NAMALWA (cell line): ENCODE results near the gene RANBP9.

Experiments
- DNase-seq: peaks from one replicate; pipeline ENCODE4 v3.0.0-alpha.2; 2015; ENCODE audit warnings: low spot score

Gene RANBP9

DNA sequence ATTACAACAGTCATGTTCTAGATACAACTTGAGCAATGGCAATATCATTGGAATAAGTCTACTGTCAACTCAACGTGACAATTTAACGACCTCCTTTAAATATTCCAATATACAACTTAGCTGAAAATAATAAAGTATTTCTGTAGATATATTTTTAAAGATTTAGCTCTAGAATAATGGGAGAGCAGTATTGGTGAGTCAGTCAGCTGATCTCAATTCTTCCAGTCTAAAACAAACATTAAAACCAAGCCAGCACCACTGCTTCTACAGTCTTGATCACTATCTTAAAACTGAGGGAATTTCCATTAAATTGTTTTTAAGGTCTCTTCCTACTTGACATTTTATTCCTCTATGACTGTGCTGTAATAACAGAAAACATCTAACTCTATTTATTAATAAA is 58.3 kb downstream of the RANBP9 start:
- no peak for DNase-seq

DNA sequence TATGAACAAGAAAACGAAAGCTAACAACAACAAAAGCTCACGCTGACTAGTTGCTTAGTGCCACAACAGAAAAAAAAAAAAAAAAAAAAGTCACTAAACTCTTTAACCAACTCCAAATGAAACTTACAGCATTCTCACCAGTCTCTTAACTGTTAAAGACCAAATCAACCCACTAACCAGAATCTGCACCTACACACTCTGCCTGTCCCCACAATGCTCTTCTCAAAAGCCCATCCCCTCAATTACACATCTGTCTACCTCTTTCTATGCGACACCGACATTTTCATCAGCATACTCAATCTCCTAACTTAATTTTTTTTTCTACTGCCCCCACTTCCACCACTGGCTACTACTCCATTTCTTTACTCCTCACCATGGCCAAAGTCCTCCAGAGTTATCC is 62.2 kb downstream of the RANBP9 start:
- no peak for DNase-seq

DNA sequence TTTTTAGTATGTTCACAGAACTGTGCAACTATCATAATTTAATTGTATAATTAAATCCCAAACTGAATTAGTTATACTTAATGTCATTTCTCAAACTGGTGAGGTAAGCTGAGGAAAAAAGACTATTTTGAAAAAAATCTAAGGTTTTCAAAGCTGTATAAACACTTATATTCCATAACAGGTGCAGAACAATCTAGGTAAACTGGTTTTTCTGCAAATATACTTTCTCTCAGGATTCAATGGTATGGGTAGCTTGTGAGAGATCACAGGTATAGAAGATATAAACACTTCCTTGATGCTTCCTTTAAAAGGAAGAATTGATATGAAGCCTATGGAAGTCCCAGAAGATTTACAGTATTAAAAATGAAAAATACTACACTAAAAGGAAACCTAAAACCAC is 62.8 kb downstream of the RANBP9 start:
- DNase-seq: no peak

DNA sequence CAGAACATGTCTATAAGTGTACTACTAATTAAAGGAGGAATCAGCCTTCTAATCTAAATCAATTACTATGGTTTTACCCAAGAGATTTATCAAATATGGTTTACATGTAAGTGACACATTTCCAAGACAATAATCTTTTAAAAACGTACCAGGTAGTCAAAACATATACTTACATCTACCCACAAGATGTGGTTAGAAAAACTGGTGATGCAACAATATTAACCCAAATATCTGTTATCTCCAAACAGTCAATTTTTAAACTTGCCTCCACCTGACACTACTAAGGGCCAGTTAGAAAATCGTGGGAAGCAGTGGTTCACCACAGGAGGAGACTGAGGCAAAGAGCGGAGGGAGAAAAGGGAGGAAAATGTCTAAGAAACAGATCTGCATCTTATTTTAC is 68.5 kb downstream of the RANBP9 start:
- DNase-seq: no peak

DNA sequence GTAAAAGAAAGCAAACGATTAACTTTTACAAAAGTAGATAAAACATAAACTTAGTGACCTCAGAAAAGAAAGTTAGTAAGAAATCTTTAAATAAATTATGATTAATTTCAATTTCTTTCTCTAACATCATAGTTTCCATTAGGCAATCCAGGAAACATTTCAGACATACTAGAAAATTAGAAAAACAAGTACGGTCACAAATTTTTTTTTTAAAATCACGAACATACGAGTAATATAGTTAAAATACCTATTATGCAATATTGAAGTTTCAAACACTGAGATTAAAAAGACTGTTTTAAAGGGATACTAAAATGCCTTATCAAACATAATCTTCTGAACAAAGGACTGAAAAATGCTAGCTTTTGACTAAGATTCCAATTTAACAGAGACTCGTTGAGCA is 70.3 kb downstream of the RANBP9 start:
- DNase-seq: no peak

DNA sequence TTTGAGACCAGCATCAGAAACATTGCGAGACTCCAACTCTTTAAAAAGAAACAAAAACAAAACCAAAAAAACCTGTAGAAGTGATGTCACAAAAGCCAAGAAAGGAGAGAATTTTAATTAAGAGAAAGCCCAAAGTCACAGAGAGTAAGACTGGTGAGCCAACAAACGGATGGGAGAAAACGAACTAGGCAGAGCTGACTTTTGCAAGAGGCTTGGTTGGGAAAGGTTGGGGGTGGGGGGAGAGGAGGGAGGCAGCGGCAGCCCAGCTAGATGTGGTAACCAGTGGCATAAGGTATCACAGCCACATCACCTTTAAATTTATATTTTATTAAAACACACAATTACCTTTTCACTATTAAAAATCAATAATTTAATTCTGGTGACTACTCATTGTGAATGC is 73.0 kb downstream of the RANBP9 start:
- no peak for DNase-seq

DNA sequence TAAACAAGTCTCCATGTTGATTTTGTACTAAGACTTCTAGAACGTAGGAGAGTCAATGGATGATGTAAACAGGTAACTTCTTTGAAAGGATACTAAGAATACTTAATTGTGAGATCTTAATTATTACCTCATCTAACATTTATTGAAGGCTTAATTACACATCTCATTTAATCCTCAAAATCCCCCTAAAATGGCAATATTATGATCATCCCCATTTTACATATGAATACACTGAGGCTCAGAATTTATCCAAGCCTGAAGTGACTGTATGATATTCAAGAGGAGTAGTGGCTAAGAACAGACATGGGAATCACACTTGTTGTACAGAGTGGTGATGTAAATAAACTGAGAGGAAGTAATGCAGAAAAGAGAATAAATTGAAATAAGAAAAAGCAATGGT is 73.6 kb downstream of the RANBP9 start:
- DNase-seq: no peak

DNA sequence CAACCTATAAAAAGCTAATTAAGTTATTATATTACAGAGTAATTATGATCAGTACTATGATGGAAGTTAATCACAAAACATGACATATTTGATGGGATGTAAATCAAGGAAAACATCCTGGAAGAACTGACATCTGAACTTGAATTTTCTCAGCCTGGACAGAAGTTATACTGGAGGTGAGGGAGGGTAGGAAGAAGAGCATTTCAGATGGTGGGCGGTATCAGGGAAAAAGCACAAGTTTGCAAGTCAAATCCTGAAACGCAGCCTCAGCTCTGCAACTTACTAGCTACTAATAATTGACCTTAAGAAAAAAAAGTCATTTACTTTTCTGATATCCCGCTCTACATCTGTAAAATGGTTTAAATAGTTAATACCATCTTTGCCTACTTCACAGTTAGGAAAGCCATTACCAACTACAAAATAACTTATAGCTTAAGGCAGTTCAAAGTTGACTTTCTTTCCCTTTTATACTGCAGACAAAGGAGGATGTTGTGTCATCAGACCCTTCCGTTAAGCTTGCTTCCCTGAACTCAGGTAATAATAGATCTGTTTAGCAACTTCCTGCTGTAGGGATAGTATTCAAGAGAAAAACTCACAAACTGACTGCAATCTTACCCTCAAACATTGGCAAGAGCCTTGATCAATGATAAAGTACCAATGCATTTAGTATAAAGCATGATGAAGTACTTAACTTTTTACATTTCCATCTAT is 75.5 kb downstream of the RANBP9 start:
- DNase-seq: no peak

DNA sequence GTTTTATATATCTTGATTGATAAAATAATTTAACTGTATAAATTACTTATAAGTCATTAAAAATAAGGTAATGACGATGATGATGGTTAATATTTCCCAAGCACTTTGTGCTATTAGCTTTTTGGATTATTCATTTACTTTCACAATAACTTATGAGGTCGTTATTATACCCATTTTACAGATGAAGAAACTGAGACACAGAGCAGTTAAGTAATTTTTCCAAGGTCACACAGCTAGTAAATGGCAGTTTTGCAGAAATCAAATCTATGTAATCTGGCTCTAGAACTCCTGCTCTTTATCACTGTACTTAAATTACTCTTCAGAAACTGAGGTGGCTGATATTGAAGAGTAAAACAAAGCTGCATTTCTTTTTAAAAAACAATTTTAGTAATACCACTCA is 78.3 kb downstream of the RANBP9 start:
- no peak for DNase-seq

DNA sequence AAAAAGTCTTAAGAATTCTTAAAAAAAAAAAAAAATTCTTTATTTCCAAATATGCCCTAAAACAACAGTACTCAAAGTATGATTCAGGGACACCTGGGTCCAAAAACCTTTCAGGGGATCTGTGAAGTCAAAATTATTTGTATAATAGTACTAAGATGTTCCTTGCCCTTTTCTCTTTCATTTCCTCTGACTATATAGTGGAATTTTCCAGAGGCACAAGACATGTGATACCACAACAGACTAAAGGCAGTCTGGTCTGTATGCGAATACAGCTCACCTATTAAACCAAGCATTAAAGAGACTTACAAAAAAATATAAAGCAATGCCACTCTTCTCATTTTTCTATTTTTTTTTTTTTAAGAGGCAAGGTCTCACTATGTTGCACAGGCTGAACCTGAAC is 81.1 kb downstream of the RANBP9 start:
- DNase-seq: no peak

DNA sequence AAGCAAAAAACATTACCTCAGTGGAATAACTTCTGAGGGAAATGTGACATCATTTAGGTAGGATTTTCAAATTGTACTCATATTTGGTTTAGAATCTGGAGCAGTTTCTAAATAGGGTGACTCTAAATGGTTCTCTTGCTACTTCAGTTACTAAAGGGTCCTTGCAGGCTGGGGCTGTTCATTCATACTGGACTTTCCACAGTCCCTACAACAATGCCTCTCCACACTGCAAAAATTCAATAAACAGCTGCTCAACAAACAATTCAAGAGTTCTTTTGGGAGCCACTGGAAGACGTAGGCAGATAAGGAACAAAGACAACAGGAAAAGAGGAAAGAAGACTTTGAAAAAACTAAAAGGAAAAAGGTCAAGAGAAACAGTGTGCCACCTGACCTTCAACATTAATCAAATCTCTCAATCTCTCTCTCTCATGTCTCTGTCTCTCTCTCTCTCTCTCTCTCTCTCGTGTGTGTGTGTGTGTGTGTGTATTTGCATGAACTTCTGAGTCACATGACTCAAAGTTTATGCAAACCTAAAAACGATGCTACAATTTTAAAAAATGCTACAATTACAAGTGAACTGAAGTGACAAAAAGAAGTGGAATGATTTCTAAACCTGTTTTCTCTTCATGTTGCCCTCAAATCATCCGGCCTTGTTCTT is 82.0 kb downstream of the RANBP9 start:
- DNase-seq: no peak

DNA sequence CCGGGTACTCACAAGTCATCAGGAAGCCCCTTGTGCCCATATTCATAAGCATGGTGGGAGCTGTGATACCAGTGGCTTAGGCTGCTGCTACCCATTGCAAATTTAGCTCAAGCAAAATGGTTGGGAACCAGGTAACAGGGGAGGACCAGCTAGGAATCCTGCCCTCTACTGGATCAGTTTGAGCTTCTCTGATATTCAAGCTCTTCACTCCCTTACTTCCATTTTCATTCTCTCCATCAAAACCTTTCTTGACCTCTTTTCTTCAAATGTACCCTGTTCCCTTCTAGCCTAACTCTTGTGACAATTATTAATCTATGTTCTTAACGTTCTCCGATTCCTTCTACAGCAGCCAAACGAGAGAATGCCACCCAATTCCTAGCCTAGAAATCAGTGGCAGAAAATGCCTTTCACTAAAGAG is 86.8 kb downstream of the RANBP9 start:
- peak; percentile 74 for DNase-seq

DNA sequence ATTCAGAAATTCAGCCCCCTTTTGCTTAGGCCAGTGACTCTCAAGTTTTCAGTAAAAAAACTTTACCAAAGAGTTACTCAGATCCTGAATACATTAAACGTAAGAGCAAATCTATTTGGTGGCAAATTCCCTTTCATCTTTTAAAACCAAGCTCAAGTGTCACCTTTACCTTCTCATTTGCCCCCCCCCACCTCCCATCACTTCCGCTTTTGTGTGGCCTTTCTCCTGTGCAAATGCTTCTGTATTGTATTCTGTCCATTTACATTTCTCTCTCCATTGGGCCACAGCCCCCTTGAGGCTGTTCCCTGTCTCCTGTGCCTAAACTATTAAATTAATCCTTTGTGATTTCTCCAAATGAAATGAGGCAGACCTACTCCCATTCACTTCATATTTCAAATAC is 94.6 kb downstream of the RANBP9 start:
- DNase-seq: no peak

DNA sequence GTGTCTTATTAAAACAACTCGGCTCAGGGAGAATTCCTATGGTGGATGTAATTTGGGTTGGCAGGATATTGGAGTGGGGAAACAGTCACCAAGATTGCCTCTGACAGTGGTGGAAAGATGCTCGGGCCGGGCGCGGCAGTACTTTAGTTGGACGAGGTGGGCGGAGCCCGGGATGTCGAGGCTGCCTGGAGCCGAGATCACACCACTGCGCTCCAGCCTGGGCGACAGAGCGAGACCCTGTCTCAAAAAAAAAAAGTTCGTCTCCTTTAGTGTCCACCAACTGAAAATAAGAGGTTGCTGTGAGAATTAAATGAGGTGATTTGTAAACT is 95.9 kb downstream of the RANBP9 start:
- DNase-seq: peak; percentile 66

DNA sequence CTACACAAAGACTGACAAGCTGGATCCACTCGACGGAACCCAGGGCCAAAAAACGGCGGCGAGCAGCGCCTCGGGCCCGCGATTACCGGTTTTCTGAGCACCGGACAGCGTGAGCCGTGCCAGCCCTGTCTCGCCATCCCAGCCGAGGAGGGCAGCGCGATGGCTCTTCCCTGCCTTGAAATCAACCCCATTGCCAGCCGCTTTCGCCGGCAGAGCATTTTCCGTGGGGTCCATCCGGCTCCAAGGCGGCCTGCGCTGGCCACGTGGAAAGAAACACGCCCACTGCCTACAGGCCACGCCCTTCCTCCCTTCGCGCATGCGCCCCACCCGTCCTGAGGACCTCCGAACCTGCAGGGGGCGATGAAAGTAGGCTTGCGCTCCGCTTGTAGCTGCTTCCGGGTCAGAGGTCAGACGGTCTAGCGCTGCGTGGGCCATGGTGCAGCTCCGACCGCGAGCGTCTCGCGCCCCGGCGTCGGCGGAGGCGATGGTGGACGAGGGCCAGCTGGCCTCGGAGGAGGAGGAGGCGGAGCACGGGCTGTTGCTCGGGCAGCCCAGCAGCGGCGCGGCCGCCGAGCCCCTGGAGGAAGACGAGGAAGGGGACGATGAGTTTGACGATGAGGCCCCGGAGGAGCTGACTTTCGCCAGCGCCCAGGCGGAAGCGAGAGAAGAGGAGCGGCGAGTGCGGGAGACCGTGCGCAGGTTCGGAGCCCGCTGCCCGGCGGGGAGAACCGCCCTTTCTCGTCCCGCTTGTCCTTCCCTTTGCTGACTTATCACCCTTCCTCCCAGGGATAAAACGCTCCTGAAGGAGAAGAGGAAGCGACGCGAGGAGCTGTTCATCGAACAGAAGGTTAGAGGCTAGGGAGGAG is 96.5 kb downstream of the RANBP9 start, which contains the start of gene NOL7:
Gene NOL7 (plus strand): TSS at position 410 of the 866 bp plus-strand sequence. CDS start 24 bp downstream, at position 434.
- peak; percentile 98 for DNase-seq

DNA sequence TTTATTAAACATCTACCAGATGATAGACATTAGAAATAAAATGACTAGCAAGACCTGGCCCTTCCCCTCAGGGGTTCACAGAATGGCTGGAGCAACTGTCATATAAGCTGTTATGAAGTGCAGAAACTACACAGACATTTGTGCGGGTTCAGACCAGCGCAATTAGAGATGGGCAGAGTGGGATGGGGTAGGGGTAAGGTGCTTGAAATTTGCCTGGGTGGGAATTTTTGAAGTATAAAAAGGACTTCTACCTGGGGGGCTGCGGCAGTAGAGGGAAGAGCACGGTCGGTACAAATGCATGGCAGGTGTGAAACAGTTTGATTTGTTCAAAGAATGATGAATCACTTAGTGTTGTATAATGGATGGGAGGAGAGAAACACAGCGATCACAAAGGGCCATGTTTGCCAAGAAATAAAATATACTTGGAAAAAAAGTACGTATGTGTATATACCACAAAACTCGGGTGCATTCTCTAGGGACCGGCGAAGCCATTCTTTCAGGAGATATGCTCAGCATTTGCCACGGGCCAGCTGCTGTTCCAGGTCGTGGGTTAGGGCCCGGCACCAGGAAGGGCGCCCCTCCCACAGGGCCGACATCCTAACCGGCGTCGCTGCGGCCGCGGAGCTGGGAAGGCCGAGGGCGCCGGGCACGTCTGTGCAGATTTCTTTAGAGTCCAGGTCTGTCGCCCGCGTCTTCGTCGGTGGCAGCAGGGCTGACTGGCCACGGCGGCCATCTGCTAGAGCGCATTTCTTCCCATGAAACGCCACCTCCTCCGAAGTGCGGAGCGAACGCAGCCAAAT is 97.3 kb downstream of the RANBP9 start:
- DNase-seq: no peak

DNA sequence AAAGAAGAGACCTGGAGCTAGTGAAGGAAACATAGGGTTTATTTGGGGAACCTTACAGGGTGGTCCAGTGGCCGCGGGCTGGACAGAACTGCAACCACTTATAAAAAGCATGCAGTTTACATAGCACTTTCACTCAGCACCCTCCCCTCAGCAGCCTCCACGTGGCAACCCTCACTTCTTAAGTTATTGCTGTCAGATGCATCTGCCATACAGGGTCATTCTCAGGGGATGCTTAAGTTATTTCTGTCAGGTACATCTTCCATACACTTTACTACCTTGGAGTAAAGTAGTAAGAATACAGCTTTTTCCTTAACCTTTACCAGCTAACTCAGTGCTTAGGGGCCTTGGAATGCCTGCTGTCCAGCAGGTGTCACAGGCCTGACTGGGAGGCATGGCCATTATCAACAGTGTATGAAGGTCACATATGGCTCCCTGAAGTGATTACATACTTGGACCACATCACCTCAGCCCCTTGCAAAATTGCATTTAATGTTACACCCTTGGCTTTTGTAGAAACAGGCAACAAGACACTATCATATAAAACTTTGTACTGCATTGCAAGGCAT is 98.5 kb downstream of the RANBP9 start:
- DNase-seq: no peak

DNA sequence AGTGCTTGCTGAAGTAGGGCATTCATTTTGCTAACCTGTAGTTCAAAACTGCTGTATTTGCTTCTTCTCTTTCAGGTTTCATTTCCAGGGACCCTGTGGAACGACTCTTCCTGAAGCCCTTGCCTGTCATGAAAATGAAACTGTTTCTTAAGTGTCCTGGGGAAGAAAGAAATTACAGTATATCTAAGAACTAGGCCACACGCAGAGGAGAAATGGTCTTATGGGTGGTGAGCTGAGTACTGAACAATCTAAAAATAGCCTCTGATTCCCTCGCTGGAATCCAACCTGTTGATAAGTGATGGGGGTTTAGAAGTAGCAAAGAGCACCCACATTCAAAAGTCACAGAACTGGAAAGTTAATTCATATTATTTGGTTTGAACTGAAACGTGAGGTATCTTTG is 99.9 kb downstream of the RANBP9 start:
- no peak for DNase-seq

DNA sequence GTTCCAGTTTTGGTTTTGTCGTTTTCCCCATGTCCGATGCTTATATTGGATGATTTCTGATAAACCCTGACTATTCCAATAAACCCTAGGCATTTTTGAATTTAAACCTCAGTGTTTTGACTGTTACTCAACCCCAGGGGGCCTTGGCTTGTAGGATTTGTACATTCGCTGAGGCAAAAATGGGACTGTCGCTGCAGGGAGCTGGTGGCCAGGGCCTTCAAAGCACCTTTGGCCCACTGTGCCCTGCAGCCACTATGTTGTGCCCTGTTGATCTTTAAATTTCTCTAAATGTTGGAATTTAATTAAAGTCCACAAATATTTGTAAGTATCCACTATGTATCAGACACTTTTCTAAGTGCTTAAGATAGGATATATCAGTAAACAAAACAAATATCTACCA is 106.0 kb downstream of the RANBP9 start:
- no peak for DNase-seq

DNA sequence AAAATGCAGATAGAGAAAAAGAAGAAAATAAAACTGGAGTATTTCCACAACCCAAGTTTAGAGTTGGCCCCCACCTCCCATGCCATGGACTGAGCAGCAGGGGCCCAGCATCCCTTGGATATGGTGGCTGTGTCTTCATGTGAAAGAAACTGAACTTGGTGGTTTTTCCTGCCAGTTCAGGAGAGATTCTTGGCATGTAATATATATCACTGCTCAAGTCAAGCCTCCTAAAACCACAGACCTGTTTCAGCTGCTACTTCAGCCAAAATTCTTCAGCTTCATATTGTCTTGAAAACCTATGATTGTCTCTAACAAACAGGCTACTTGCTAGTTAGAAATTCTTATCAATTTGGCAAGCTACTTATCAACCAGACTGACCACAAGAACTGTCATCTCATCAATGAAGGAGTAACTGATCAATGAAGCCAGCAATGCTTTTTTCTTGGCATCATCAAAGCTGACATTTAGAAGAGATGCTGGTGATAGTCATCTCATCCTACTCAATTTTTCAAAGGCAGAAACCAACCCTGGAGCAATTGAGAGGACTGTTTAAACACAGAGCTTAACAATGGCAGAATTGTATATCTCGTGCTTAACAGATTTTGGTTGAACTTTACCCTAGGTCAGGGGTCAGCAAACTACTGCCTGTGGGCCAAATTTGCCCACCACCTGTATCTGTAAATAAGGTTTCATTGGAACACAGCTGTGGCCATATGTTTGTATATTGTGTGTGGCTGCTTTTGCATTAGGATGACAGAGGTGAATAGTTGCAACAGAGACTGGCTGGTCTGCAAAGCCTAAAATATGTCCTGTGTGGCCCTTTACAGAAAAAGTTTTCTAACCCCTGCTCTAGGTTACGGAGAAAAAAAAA is 106.9 kb downstream of the RANBP9 start:
- DNase-seq: no peak

DNA sequence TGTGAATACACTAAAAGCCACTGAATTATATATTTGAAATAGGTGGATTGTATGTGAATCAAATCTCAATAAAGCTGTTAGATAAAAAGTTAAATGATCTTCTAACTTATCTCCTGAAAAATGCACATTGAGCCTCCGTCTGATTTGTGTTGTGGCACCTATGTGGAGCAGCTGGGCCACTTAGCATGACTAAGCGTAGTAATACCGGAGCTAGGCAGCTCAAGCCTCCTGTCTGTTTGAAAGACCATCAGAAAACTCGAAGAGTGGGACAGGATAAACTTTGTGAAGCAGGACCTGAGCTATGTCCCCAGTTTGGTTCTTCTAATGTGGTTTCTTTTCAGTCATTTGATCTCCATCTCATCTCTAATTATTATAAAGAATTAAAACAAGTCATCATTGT is 107.5 kb downstream of the RANBP9 start:
- DNase-seq: no peak
